Stimulated activated CD8-positive, alpha-beta memory T cell treated with anti-CD3 and anti-CD28 coated beads, Interleukin-15, amount 100 ng/mL, for 1 hour (primary cell): ENCODE measurements around the gene LNX1.

Experiments
- DNase-seq: peaks from one replicate; pipeline ENCODE4 v3.0.0-alpha.2; 2020; ENCODE audit warnings: low read depth

The LNX1 gene

GRCh38 chr4:53535567-53535966, 55.7 kb downstream of the LNX1 start:
- no peak for DNase-seq

- no peak for DNase-seq
Measured at GRCh38 chr4:53534684-53535083, 56.6 kb downstream of the LNX1 start.

- no peak for DNase-seq
Measured at GRCh38 chr4:53532521-53532920, 58.8 kb downstream of the LNX1 start.

GRCh38 chr4:53531585-53532224, 59.6 kb downstream of the LNX1 start:
- no peak for DNase-seq

- no peak for DNase-seq
Measured at GRCh38 chr4:53529025-53529424, 62.3 kb downstream of the LNX1 start.

GRCh38 chr4:53527930-53528329, 63.4 kb downstream of the LNX1 start:
- no peak for DNase-seq

GRCh38 chr4:53527326-53527725, 64.0 kb downstream of the LNX1 start:
- DNase-seq = no peak

- no peak for DNase-seq
Measured at GRCh38 chr4:53522334-53522733, 69.0 kb downstream of the LNX1 start.

- no peak for DNase-seq
Measured at GRCh38 chr4:53520116-53520515, 71.2 kb downstream of the LNX1 start.

GRCh38 chr4:53518807-53519206, 72.5 kb downstream of the LNX1 start:
- no peak for DNase-seq

- no peak for DNase-seq
Measured at GRCh38 chr4:53515076-53515475, 76.2 kb downstream of the LNX1 start.

- DNase-seq = no peak
Measured at GRCh38 chr4:53514509-53514908, 76.8 kb downstream of the LNX1 start.

- DNase-seq = no peak
Measured at GRCh38 chr4:53512608-53513007, 78.7 kb downstream of the LNX1 start.

GRCh38 chr4:53511014-53511413, 80.3 kb downstream of the LNX1 start:
- DNase-seq = no peak

- DNase-seq = no peak
Measured at GRCh38 chr4:53510321-53510720, 81.0 kb downstream of the LNX1 start.

- DNase-seq = no peak
Measured at GRCh38 chr4:53508446-53508845, 82.8 kb downstream of the LNX1 start.

- no peak for DNase-seq
Measured at GRCh38 chr4:53507671-53508286, 83.5 kb downstream of the LNX1 start.

- DNase-seq = no peak
Measured at GRCh38 chr4:53507058-53507457, 84.2 kb downstream of the LNX1 start.

- no peak for DNase-seq
Measured at GRCh38 chr4:53505947-53506346, 85.3 kb downstream of the LNX1 start.

GRCh38 chr4:53502094-53502493, 89.2 kb downstream of the LNX1 start:
- DNase-seq = no peak

GRCh38 chr4:53501561-53501960, 89.7 kb downstream of the LNX1 start:
- no peak for DNase-seq

- no peak for DNase-seq
Measured at GRCh38 chr4:53500546-53500945, 90.7 kb downstream of the LNX1 start.

GRCh38 chr4:53499791-53500190, 91.5 kb downstream of the LNX1 start:
- DNase-seq = no peak

GRCh38 chr4:53498706-53499105, 92.6 kb downstream of the LNX1 start:
- DNase-seq = no peak
